ENCODE data around the gene SRPK2.
"Not testable (repeated sequence)": the region's sequence is repeated elsewhere in the genome, so short reads cannot be mapped to it uniquely, and the experiment has no call there.

SRPK2 gene

DNA sequence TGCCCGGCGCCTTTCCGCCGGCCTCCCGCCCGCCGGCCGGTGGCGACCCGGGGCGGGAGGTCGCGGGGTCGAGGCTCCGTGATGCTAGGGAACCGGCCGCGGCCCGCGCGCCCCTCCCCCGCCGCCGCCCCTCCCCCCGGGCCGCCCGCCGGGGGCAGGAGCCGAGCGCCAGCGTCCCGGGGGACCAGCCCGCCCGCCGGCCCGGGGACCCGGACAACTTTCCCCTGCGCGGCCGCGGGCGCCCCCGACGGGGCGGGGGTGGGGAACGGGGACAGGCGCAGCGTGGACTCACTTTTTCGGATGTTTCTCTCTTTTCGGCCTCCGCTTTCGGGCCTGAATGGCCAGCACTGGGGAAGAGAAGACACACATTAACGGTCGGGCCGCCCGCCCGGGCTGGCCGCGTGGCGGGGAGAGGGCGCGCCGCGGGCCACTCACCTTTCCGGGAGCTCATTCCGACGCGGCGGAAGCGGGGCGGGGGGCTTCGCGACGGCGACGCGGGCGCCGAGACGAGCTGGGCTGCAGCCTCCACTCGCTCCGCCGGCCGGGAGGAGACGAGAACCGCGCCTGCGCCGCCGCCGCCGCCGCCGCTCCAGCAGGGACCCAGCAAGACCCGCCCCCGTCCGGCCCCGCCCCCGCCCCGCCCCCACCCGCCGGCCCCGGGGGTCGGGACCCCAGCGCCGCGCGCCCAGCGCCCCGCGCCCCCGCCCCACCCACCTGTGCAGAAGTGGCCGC is at the start of gene SRPK2:
SRPK2 (minus strand) TSS at position 566 of the 732 bp plus-strand sequence.
- peak; percentile 76 for DNase-seq

DNA sequence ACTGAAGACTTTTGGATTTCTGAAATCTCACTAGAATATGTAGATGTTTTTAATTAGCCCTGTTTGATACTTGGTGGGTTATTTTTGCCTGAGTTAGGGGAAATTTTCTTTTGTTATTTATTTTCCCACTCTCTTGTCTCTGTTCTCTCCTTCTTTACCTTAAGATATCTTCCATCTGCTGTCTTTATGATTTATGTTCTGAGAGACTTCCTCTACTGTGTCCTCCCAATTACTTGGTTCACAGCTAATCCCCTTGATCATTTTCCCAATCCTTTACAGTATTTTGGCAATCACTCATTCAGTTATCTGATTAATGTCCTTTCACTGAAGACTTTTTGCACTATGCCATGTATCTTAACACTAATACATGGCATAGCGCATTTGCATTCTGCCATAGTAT is 49.5 kb upstream of the SRPK2 start:
- DNase-seq = no peak

DNA sequence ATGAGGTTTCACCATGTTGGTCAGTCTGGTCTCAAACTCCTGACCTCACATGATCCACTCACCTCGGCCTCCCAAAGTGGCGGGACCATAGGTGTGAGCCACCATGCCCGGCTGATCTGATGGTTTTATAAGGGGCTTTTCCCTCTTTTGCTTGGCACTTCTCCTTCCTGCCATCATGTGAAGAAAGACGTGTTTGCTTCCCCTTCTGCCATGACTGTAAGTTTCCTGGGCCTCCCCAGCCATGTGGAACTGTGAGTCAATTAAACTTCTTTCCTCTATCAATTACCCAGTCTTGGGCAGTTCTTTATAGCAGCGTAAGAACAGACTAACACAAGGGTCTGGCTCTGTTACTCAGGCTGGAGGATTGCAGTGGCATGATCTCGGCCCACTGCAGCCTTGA is 48.6 kb upstream of the SRPK2 start:
- not testable (repeated sequence) for DNase-seq

DNA sequence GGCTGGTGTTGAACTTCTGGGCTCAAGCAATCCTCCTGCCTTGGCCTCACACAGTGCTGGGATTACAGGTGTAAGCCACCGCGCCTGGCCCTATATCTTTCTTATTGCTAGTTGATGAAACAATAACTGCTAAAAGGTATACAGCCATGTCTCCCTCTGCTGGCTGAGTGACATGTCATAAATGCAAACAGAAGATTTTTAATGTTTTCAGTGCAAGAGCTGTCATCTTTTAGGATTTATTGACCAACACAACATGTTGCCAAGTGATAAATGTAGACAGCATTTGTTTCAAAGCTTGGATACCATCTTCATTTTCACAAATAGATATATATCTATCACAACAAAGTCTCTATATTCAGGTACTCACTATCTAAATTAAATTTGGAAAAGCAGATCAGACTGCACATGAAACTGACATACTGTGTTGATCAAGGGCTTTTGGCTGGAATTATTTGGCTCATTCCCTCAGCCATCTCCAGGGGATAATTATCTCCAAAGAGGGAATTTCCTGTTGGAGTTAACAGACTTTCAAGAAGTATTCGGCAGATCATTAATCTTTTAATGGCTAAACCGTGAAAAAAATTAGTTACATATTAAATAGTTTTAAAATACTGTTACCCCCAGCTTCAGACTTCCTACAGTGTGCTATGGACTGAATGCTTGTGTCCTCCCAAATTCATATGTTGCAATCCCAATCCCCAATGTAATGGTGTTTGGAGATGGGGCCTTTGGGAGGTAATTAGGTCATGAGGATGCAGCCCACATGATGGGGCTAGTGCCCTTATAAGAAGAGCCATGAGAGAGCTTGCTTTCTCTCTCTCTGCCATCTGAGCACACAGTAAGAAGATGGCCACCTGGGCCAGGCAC is 41.3 kb upstream of the SRPK2 start:
- peak; percentile 36 for DNase-seq

DNA sequence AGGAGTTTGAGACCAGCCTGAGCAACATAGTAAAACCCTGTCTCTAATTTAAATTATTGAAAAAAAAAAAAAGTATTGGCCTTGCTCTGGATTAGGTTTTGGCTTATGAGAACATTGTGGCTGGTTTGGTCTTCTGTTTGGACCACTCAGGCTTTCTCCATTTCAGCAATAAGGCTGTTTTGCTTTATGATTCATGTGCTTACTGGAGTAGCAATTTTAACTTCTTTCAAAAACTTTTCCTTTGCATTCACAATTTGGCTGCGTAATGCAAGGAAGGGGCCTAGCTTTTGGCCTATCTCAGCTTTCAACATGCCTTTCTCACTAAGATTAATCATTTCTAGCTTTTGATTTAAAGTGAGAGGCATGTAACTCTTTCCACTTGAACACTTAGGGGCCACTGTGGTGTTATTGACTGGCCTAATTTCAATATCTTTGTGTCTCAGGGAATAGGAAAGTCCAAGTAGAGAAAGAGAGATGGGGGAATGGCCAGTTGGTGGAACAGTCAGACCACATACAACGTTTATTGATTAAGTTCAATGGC is 38.0 kb upstream of the SRPK2 start:
- DNase-seq = peak; percentile 16

DNA sequence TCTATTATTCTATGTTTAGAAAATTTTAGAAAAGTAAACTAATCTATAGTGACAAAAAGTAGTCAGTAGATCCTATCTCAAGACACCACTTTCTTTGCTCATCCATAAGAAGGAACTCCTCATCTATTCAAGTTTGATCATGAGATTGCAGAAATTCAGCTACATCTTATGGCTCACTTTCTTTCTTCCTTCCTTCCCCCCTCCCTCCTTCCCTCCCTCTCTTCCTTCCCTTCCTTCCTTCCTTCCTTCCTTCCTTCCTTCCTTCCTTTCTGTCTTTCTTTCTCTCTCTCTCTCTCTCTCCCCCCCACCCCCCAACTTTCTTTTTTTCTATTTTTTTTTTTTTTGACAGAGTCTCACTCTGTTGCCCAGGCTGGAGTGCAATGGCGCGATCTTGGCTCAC is 35.3 kb upstream of the SRPK2 start:
- DNase-seq = no peak

DNA sequence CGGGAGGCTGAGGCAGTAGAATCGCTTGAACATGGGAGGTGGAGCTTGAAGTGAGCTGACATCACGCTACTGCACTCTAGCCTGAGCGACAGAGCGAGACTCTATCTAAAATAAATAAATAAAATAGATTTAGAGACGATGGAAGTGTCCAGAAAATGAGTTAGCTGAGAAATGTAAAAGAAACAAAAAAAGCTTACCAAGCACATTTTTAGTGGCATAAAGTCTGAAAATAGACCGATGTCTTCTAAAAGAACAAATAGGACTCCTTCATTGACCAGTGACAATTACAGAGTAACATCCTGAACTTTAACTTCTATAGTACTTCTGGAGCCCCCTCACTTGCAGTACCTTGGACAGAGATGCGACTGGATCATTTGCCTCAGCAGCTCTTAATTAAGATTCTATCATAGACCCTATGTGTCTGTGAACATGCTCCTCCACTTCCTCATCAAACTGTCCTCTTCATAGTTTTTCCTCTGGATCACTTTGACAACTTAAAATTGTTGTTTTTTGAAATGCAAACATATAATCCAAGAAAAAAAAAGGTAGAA is 25.2 kb upstream of the SRPK2 start:
- DNase-seq = no peak

DNA sequence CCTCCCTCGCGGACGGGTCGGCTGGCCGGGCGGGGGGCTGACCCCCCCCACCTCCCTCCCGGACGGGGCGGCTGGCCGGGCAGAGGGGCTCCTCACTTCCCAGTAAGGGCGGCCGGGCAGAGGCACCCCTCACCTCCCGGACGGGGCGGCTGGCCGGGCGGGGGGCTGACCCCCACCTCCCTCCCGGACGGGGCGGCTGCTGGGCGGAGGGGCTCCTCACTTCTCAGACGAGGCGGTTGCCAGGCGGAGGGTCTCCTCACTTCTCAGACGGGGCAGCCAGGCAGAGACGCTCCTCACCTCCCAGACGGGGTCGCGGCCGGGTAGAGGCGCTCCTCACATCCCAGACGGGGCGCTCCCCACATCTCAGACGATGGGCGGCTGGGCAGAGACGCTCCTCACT is 22.1 kb upstream of the SRPK2 start:
- DNase-seq = not testable (repeated sequence)

DNA sequence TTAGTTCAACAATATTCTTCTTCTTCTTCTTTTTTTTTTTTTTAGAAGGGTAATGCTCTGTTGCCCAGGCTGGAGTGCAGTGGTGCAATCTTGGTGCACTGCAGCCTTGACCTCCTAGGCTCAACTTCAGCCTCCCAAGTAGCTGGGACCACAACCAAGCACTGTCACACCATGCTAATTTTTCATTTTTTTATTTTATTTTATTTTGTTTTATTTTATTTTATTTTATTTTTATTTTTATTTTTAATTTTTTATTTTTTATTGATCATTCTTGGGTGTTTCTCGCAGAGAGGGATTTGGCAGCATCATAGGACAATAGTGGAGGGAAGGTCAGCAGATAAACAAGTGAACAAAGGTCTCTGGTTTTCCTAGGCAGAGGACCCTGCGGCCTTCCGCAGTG is 21.1 kb upstream of the SRPK2 start:
- not testable (repeated sequence) for DNase-seq

DNA sequence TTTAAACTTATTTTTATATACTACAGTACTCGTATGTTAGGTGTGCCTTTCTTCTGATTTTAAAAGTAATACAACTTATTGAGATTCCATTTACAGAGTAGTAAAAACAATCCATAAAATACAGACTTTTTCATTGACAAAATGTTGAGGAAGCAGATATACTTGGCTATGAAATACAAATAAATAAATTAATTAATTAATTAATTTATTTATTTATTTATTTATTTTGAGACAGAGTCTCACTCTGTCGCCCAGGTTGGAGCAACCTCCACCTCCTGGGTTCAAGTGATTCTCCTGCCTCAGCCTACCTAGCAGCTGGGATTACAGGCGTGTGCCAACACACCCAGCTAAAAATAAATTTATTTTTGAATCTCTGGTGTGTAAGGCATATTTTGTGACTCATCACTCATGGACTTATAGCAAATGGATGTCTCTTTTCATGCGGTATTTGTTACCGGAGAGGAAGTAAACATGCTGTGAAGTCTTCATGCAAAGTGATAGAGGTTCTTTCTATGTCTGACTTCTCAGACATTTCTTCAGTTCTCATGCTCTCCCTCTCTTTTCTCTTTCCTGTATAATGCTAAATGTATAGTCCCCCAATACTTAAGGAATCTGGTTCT is 20.2 kb upstream of the SRPK2 start:
- no peak for DNase-seq

DNA sequence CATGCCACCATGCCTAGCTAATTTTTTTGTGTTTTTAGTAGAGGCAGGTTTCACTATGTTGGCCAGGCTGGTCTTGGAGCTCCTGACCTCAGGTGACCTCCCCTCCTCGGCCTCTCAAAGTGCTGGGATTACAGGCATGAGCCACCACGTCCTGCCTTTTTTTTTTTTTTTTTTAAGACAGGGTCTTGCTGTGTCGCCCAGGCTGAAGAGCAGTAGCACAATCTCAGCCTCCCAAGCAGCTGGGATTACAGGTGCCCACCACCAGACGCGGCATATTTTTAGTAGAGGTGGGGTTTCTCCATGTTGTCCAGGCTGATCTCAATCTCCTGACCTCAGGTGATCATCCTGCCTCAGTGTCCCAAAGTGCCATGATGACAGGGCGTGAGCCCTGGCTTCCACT is 14.4 kb upstream of the SRPK2 start:
- no peak for DNase-seq

DNA sequence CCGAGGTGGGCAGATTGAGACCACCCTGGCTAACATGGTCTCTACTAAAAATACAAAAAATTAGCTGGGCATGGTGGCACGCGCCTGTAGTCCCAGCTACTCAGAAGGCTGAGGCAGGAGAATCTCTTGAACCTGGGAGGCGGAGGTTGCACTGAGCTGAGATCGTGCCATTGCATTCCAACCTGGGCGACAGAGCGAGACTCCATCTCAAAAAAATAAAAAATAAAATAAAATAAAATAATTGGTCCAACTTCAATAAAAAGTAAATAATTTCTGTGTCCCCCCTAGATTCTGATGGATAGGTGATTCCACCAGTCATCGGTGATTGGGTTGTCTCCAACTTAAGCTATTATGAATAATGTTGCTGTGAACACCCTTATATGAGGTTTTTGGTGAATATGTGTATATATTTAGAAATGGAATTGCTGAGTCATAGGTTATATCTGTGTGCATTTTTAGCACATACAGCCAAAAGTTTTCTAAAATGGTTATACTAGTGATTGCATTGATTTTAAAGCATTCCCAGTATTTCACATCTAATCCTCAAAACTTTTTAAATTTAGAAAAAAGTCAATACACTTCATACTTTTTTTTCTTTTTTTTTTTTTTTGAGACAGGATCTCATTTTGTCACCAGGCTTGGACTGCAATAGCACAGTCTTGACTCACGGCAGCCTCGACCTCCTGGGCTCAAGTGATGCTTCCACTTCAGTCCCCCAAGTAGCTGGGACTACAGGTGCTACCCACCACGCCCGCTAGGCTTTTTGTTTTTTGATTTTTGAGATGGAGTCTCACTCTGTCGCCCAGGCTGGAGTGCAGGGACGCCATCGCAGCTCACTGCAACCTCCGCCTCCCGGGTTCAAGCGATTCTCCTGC is 13.7 kb upstream of the SRPK2 start:
- no peak for DNase-seq

DNA sequence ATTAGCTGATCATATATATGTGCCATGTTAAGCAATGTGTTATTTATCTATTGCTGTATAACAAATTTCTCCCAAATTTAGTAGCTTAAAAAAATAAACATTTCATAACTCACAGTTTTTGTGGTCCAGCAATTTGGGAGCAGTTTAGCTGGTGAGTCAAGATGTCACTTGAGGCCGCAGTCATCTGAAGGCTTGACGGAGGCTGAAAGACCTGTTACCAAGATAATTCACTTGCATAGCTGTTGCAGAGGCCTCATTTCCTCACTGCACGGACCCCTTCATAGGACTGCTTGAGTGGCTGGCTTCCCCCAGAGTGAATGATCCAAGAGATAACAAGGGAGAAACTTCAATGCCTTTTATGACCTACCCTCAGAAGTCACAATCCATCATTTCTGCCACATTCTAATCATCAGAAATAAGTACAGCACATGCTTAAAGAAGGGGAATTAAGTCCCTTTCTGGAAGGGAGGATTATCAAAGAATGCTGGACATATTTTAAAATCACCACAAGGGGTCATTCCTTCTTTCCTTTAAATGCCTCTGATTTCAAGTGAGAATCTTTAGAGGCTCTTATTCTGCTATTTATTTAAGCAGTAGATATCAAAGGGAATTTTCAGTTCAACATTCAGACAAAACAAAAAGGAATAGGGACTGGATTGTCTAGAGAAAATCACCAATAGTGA is 10.5 kb upstream of the SRPK2 start:
- DNase-seq = no peak

DNA sequence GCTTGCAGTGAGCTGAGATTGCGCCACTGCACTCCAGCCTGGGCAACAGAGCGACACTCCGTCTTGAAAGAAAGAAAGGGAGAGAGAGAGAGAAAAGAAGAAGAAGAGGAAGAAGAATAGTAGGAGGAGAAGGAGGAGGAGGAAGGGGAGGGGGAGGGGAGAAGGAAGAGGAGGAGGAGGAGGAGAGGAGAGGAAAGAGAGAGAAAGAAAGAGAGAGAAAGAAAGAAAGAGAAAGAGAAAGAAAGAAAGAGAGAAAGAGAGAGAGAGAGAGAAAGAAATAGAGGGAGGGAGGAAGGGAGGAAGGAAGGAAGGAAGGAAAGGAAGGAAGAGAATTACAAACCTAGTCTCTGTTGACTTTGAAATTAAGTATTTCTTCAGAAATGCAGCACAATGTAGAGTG is 7.8 kb upstream of the SRPK2 start:
- no peak for DNase-seq

DNA sequence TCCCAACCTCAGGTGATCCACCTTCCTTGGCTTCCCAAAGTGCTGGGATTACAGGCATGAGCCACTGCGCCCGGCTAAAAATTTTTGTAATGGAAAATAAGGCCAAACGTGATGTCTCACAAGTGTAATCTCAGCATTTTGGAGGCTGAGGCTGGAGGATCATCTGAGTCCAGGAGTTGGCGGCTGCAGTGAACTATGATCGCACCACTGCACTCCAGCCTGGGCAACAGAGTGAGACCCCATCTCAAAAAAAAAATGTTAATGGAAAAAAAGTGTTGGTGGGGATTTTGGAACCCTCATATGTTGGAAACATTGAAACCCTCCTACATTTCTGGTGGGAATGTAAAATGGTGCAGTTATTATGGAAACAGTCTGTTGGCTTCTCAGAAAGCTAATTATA is 2.7 kb upstream of the SRPK2 start:
- DNase-seq = no peak

DNA sequence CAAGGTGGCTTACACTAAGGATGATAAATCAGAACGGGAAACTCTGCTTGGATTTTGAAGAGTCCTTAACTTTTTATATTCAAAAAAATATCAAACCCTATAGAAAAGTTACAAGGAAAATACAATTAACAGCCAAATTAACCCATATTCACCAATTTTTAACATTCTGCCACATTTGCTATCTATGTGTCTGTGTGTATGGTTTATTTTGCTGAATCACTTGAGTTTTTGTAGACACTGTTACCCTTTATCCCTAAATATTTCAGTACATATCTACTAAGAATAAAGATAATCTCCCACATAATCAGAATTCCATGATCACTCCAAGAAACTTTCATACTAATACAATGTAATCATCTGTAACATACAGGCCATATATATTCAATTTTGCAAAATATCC is 1.2 kb upstream of the SRPK2 start:
- DNase-seq = no peak

DNA sequence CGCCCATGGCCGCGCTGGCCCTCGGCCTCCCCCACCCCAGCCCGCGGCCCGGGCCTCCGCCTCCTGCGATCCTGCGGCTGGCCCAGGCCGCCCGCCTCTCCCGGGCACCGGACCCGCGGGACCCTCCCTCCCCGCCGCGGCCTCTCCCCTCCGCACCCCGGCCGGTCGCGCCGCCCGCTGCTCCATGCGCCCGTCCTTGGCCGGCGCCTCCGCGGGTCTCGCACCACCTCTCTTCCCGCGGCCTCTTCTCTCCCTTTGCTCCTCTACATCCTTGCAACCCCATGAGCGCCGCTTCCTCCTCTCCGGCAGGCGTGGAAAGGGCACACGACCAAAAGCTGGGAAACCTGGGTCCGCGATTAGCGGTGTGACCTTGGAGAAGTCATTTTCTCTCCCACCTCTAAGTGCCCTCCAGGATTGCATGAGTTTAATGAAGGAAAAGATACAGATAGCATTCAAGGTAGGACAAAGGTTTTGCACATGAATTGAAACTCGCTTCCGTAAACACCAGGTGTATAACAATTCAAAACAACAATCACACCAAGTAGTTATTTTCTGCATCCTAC is 448 bp upstream of the SRPK2 start:
- peak; percentile 30 for DNase-seq

DNA sequence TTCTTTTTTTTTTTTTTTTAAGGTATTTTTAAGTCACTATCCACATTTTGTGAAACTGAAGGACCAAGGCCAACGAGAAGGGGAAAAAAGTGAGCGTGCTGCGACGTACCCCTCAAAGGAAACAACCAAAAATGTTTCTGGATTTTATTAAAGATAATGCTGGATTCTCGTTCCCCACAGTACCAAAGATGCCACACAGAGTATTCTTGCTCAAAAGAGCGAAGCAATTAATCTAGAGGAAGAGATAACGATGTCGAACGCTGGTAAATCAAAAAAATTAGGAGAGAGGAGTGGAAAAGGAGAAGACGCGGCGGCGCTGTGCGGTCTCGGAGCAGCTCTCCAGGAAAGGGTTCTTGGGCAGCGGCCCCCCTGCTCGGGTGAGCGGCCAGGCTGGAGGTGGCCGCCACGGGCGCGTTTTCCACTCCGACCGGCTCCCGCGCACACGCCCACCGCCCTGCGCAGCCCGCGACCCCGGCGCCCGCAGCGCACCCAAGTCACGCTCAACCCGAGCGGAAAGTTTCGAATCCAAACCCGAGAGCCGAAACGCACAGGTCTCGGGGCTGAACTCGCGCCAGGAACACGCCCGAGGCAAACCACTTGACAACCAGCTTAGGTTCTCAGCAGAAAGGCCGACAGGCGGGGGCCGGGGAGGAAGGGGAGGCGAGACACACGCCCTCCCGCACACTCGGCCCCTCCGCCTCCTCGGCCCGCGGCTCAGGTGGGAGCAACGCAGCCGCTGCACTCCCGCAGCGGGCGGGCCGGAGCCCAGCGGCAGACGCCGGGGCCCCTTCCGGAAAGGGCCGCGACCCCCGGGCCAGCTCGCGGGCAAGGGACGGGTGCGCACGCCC is 989 bp downstream of the SRPK2 start:
- peak; percentile 44 for DNase-seq

DNA sequence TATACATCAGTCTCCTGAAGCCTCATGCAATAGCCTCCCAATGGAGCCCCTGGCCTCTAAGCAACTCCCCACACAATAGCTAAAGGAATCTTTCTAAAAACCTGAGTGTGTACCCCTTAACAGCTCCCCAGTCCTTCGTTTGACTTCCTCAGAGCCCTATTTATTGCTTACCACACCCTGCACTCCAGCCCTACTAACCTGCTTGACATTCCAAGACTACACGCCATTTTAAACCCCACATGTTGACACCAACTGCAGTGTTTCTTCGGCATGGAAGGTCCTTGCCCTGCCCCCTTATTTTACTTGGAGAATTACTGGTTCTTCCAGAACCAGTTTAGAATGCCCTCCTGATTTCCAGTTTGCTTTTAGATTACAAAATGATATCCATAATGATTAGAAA is 10.8 kb downstream of the SRPK2 start:
- no peak for DNase-seq

DNA sequence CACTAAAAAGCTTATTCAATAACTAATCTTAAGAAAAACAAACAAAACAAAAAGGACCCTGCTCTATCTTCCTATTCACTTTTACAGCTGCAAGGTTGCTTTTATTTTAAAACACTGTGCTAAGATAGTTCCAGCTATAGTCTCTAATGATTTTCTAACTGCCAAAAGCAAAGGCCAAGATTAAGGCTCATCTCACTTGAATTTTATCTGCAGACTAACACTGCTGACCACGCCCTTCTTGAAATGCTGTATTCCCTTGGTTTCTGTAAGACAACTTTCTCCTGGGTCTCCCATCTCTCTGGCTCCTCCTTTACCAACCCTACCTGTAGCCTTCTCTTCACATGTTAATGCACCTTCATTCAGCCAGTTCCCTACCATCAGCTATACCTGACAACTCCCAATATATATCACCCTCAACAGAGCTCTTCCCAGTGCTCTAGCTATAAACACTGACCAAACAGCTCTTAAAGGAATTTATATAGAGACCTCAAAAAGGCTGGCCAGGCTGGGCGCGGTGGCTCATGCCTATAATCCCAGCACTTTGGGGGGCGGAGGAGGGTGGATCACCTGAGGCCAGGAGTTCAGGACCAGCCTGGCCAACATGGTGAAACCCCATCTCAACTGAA is 11.7 kb downstream of the SRPK2 start:
- no peak for DNase-seq
